GM19025 (cell line): Measurements from ENCODE around the gene CTNNA3.
"Not testable (repeated sequence)": the region's sequence is repeated elsewhere in the genome, so short reads cannot be mapped to it uniquely, and the experiment has no call there.

Experiments
- ATAC-seq: cut with Tn5 transposase; IDR thresholded peaks from one replicate; pipeline ENCODE4 v1.9.1; 2021; ENCODE audit warnings: mild to moderate bottlenecking, low read depth, moderate library complexity; ENCODE audit not compliant: unreplicated experiment

CTNNA3 gene

GRCh38 chr10:67696029-67696428 is at the start of gene CTNNA3:
Gene CTNNA3 (minus strand): TSS chr10:67696195.
- ATAC-seq = no peak

GRCh38 chr10:67735430-67735829 is 39.4 kb upstream of the CTNNA3 start:
- no peak for ATAC-seq

- ATAC-seq = no peak
Observed at GRCh38 chr10:67733511-67733910, 37.5 kb upstream of the CTNNA3 start.

- ATAC-seq = no peak
Observed at GRCh38 chr10:67725567-67725966, 29.6 kb upstream of the CTNNA3 start.

GRCh38 chr10:67723601-67724000 is 27.6 kb upstream of the CTNNA3 start:
- ATAC-seq = no peak

GRCh38 chr10:67722113-67722512 is 26.1 kb upstream of the CTNNA3 start:
- ATAC-seq = no peak

- not testable (repeated sequence) for ATAC-seq
Observed at GRCh38 chr10:67716455-67716854, 20.5 kb upstream of the CTNNA3 start.

GRCh38 chr10:67705921-67706320 is 9.9 kb upstream of the CTNNA3 start:
- no peak for ATAC-seq

- not testable (repeated sequence) for ATAC-seq
Observed at GRCh38 chr10:67699613-67700270, 3.7 kb upstream of the CTNNA3 start.

GRCh38 chr10:67698164-67698563 is 2.2 kb upstream of the CTNNA3 start:
- no peak for ATAC-seq

GRCh38 chr10:67697724-67698131 is 1.7 kb upstream of the CTNNA3 start:
- no peak for ATAC-seq

GRCh38 chr10:67696679-67697078 is 684 bp upstream of the CTNNA3 start:
- ATAC-seq = no peak

GRCh38 chr10:67695555-67695954 is 440 bp downstream of the CTNNA3 start:
- no peak for ATAC-seq

GRCh38 chr10:67691861-67692260 is 4.1 kb downstream of the CTNNA3 start:
- ATAC-seq = not testable (repeated sequence)

- not testable (repeated sequence) for ATAC-seq
Observed at GRCh38 chr10:67690540-67690939, 5.5 kb downstream of the CTNNA3 start.

- ATAC-seq = not testable (repeated sequence)
Observed at GRCh38 chr10:67684140-67684539, 11.9 kb downstream of the CTNNA3 start.

- ATAC-seq = no peak
Observed at GRCh38 chr10:67678335-67678974, 17.5 kb downstream of the CTNNA3 start.

GRCh38 chr10:67676208-67676825 is 19.7 kb downstream of the CTNNA3 start:
- ATAC-seq = no peak

- ATAC-seq = no peak
Observed at GRCh38 chr10:67670401-67670800, 25.6 kb downstream of the CTNNA3 start.

- ATAC-seq = no peak
Observed at GRCh38 chr10:67669978-67670377, 26.0 kb downstream of the CTNNA3 start.

GRCh38 chr10:67668448-67668847 is 27.5 kb downstream of the CTNNA3 start:
- ATAC-seq = no peak

GRCh38 chr10:67667035-67667425 is 29.0 kb downstream of the CTNNA3 start:
- ATAC-seq = no peak
